Prostate gland (tissue), 2 donors: ENCODE data around the gene CDH22. TPM values are rescaled to one million over a fixed set of nuclear protein-coding genes. Genes with fewer than 3 reads are reported as not detected.

Experiments
- DNase-seq: peaks from one replicate; pipeline ENCODE4 v3.0.0-alpha.2; 2019; ENCODE audit warnings: low spot score
- H3K27ac ChIP-seq, 2 donors: fragments of 200-600 bp; sonication (generic); 2 replicates each; pipeline ENCODE4 v1.5.1; 2017 to 2019
- H3K27me3 ChIP-seq: fragments of 200-600 bp; sonication (generic); replicated peaks from 2 replicates; pipeline ENCODE4 v1.5.1; 2019; ENCODE audit not compliant: insufficient read depth
- H3K36me3 ChIP-seq, 2 donors: fragments of 200-600 bp; sonication (generic); 1 replicate in 1 of 2; 2 replicates in 1 of 2; pipeline versions ENCODE4 v1.5.1 to v1.8.1; 2017 to 2019
- H3K4me1 ChIP-seq: fragments of 200-600 bp; sonication (generic); replicated peaks from 2 replicates; pipeline ENCODE4 v1.5.1; 2019
- H3K4me3 ChIP-seq, 2 donors: fragments of 200-600 bp; sonication (generic); 2 replicates each; pipeline ENCODE4 v1.5.1; 2017 to 2019
- H3K9me3 ChIP-seq: fragments of 200-600 bp; sonication (generic); 2 replicates; pipeline ENCODE4 v1.5.1; 2017
- POLR2A ChIP-seq: fragments of 450-650 bp; IDR thresholded peaks from one replicate; pipeline ENCODE4 v1.6.1; 2016; ENCODE audit warnings: antibody characterized with exemption, mild to moderate bottlenecking
- POLR2AphosphoS5 ChIP-seq: sonication (generic); formaldehyde crosslinking; IDR thresholded peaks from one replicate; pipeline ENCODE4 v1.6.1; 2017; ENCODE audit warnings: antibody characterized with exemption
- WGBS: methylation state at CpG from one replicate; pipeline ENCODE4 v1.1.5; 2018; 5-methylcytosine and 5-hydroxymethylcytosine counted together
- intact Hi-C: fragments of 100-400 bp; cut with DNase I; formaldehyde crosslinking; loops from one replicate; pipeline ENCODE4 v1.14.2; 2022
- total RNA-seq, 2 donors: library from RNA; depleted of rRNA; stranded (reverse); fragments of >200 nt; gene quantifications; one replicate each; pipeline ENCODE4 v1.1.0, GENCODE V29; 2016
- TF ChIP-seq, protein P1 (sequence below), 4 experiments: fragments of 200-600 bp in 2 of 4; fragments of 450-650 bp in 2 of 4; sonication (generic) in 2 of 4; IDR thresholded peaks; 1 replicate in 3 of 4; 2 replicates in 1 of 4; pipeline ENCODE4 v1.5.1; 2016 to 2019; ENCODE audit warnings: antibody characterized with exemption in 4 of 4, mild to moderate bottlenecking in 2 of 4, moderate library complexity in 2 of 4

The CDH22 gene
- total RNA-seq, 2 donors from 2014 or later, result 1.9 to 3.3 TPM

DNA sequence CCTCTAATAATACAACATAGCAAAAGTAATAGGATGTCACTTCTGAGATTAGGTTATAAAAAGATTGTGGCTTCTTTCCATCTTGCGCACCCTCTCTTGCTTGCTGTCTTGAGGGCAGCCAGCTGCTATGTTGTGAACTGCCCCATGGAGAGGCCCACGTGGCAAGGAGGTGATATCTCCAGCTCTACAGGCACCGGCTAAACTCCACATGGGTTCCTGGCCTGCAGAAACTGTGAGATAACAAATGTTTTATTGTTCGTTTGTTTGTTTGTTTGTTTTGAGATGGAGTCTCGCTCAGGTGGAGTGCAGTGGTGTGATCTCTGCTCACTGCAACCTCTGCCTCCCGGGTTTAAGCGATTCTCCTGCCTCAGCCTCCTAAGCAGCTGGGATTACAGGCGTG lies 152.2 kb downstream of the CDH22 start:
- H3K4me3 ChIP-seq, result no peak overlapping the region
- no peak for DNase-seq
- no peaks in the 10 kb centered on the region for H3K27me3 ChIP-seq
- no peaks in the 10 kb centered on the region for H3K9me3 ChIP-seq
- H3K27ac ChIP-seq, result no peak overlapping the region
- 79% methylated on average over 8 of the region's 8 CpGs for WGBS
- TF ChIP-seq POLR2AphosphoS5 (no peak), POLR2A (no peak)
- TF ChIP-seq, protein P1, sequence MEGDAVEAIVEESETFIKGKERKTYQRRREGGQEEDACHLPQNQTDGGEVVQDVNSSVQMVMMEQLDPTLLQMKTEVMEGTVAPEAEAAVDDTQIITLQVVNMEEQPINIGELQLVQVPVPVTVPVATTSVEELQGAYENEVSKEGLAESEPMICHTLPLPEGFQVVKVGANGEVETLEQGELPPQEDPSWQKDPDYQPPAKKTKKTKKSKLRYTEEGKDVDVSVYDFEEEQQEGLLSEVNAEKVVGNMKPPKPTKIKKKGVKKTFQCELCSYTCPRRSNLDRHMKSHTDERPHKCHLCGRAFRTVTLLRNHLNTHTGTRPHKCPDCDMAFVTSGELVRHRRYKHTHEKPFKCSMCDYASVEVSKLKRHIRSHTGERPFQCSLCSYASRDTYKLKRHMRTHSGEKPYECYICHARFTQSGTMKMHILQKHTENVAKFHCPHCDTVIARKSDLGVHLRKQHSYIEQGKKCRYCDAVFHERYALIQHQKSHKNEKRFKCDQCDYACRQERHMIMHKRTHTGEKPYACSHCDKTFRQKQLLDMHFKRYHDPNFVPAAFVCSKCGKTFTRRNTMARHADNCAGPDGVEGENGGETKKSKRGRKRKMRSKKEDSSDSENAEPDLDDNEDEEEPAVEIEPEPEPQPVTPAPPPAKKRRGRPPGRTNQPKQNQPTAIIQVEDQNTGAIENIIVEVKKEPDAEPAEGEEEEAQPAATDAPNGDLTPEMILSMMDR (IDR thresholded peaks at IDR 0.05), result no peak
- intact Hi-C loops, result no loop called here
- no peaks in the 10 kb centered on the region for H3K4me1 ChIP-seq
- H3K36me3 ChIP-seq, result no peaks in the 10 kb centered on the region

DNA sequence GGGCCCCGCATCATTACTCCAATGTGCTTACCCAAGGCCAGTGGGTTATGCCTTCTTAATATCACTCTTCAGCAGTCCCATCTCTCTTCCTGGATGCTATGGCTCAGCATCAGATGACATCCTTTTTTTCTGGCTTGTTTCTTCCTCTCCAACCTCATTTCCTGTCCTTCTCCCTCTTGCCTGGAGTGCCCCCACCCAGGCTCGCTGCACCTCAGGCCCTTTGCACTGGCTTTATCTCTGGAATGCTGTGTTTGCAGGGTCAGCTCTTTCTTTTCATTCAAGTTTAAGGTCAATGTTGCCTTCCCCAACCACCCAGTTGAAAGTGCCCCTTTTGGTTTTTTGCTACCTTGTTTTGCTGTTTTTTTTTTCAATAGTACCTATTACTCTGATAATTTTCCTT lies 153.5 kb downstream of the CDH22 start:
- no peaks in the 10 kb centered on the region for H3K36me3 ChIP-seq
- H3K27ac ChIP-seq, result no peak overlapping the region
- 92% methylated on average over 2 of the region's 2 CpGs for WGBS
- H3K27me3 ChIP-seq, result no peaks in the 10 kb centered on the region
- no peak for TF ChIP-seq POLR2A
- TF ChIP-seq POLR2AphosphoS5, result no peak
- TF ChIP-seq, protein P1 (IDR thresholded peaks at IDR 0.05), result no peak
- intact Hi-C loops, result no loop called here
- H3K9me3 ChIP-seq, result no peaks in the 10 kb centered on the region
- DNase-seq, result no peak
- no peak overlapping the region for H3K4me3 ChIP-seq
- no peaks in the 10 kb centered on the region for H3K4me1 ChIP-seq

DNA sequence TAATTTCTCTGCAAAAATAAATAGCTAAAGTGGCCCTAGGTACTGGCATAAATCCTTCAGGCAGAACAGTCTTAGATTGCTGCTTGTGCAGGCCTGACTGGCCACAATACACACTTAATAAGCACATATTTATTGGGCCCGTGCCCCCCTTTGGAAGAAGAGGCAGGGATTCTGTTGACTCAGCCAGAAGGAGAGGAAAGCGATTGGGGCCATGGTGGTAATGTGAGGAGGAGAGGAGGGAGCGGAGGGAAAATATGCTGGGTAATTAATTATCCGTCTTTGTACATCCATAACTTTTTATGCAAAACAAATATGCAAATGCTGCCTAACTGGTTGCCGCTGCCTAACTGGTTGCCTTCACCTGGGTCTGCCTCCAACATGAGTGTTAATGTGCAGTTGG lies 154.0 kb downstream of the CDH22 start:
- Histone ChIP-seq H3K27me3 (no peaks in the 10 kb centered on the region), H3K36me3 (no peaks in the 10 kb centered on the region), H3K4me3 (no peak overlapping the region), H3K4me1 (no peaks in the 10 kb centered on the region), H3K9me3 (no peaks in the 10 kb centered on the region), H3K27ac (no peak overlapping the region)
- DNase-seq, result no peak
- intact Hi-C loops, result no loop called here
- WGBS, result 47% methylated on average over 5 of the region's 5 CpGs
- TF ChIP-seq POLR2A (no peak), POLR2AphosphoS5 (no peak)
- TF ChIP-seq, protein P1 (IDR thresholded peaks at IDR 0.05), result no peak

DNA sequence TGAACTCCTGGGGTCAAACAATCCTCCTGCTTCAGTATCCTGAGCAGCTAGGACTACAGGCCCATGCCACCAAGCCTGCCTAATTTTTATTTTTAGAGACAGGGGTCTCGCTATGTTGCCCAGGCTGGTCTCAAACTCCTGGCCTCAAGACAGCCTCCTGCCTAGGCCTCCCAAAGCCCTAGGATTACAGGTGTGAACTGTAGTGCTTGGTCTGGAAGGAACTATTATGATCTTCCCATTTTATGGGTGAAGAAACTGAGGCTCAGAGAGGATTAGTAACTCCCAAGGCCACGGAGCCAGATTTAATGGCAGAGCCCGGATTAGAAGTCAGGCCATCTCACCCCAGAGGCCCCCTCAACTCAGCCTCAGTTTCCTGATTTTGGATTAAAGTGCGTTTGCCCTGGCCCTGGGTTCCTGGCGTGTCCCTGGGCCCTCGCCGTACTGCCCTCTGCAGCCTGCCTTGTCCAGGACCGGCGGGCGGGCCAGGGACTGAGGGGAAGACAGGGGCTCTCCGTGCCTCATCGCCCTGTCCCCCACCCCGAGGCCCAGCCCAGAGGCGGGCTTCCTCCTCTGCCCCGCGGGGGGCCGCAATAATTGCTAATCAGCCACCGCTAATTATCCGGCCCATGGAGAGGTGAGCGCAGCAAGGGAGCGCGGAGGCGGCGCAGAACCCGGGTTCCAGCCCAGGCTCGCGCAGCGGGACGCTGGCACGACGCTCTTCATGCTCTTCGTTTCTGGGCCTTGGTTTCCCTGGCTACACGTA lies 155.3 kb downstream of the CDH22 start:
- Histone ChIP-seq H3K9me3 (no peaks in the 10 kb centered on the region), H3K4me3 (no peak overlapping the region), H3K27ac (no peak overlapping the region), H3K4me1 (no peaks in the 10 kb centered on the region), H3K36me3 (no peaks in the 10 kb centered on the region), H3K27me3 (no peaks in the 10 kb centered on the region)
- no peak for TF ChIP-seq POLR2A
- TF ChIP-seq, protein P1 (IDR thresholded peaks at IDR 0.05), result no peak
- WGBS, result 67% methylated on average over 26 of the region's 33 CpGs
- no peak for DNase-seq
- intact Hi-C loops, result no loop called here

DNA sequence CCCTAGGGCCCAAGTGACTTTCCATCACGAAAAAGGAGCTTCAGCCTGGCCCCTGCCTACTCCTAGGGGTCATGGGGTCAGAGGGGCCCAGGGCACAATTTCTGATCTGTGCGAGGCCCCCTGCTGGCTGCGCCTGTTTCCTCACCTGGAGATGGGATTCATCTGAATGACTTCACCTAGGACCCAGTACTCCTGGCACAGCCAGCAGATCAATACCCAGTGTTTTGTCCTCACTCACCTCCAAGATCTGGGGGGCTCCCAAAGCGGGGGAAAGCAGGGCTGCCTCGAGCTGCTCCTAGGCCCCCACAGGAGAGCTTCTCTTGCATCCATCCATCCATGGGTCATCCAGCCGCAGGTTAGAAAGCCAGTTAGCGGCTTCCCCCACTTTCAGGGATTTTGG lies 156.4 kb downstream of the CDH22 start:
- H3K27me3 ChIP-seq, result no peaks in the 10 kb centered on the region
- intact Hi-C loops, result no loop called here
- H3K4me3 ChIP-seq, result no peak overlapping the region
- TF ChIP-seq POLR2AphosphoS5 (no peak), POLR2A (no peak)
- TF ChIP-seq, protein P1 (IDR thresholded peaks at IDR 0.05), result no peak
- H3K27ac ChIP-seq, result no peak overlapping the region
- WGBS, result 84% methylated on average over 7 of the region's 7 CpGs
- no peaks in the 10 kb centered on the region for H3K9me3 ChIP-seq
- no peak for DNase-seq
- H3K4me1 ChIP-seq, result no peaks in the 10 kb centered on the region
- no peaks in the 10 kb centered on the region for H3K36me3 ChIP-seq
